Activated naive CD8-positive, alpha-beta T cell treated with anti-CD3 and anti-CD28 coated beads for 36 hours (primary cell): ENCODE results near the gene LASP1. TPM values are rescaled to one million over a fixed set of nuclear protein-coding genes. Genes with fewer than 3 reads are reported as not detected.
"Not testable (repeated sequence)": the region's sequence is repeated elsewhere in the genome, so short reads cannot be mapped to it uniquely, and the experiment has no call there.

Experiments
- DNase-seq: peaks from one replicate; pipeline ENCODE4 v3.0.0; 2021
- H3K27ac Mint-ChIP-seq: one replicate; pipeline ENCODE4 v1.8.0; 2022; ENCODE audit warnings: mild to moderate bottlenecking, moderate library complexity, mixed read lengths
- H3K27me3 Mint-ChIP-seq: one replicate; pipeline ENCODE4 v1.8.0; 2022; ENCODE audit warnings: mild to moderate bottlenecking, mixed read lengths
- H3K36me3 Mint-ChIP-seq: one replicate; pipeline ENCODE4 v1.8.0; 2021; ENCODE audit warnings: mild to moderate bottlenecking, mixed read lengths
- H3K4me1 Mint-ChIP-seq: one replicate; pipeline ENCODE4 v1.8.0; 2021; ENCODE audit warnings: mixed read lengths
- H3K4me3 Mint-ChIP-seq: one replicate; pipeline ENCODE4 v1.8.0; 2022; ENCODE audit warnings: mild to moderate bottlenecking, moderate library complexity, mixed read lengths
- H3K9me3 Mint-ChIP-seq: one replicate; pipeline ENCODE4 v1.8.0; 2022; ENCODE audit warnings: mixed read lengths
- total RNA-seq, 2 experiments: library from RNA; stranded (reverse); gene quantifications; one replicate each; pipeline ENCODE4 v1.2.3, GENCODE V29; 2021

LASP1 gene
- 100 to 1,000 TPM; 131 TPM for total RNA-seq

- Mint-ChIP-seq H3K4me1 (peaks cover 54% of the 10 kb centered on the region), H3K27ac (peak within 1 kb of the TSS; percentile 95)
- peak; percentile 95 for DNase-seq
Observed at GRCh38 chr17:38869526-38870258, at the start of gene LASP1. TSS of gene LASP1 (plus strand) at chr17:38870058. CDS start at chr17:38870190, 132 bp downstream.

DNA sequence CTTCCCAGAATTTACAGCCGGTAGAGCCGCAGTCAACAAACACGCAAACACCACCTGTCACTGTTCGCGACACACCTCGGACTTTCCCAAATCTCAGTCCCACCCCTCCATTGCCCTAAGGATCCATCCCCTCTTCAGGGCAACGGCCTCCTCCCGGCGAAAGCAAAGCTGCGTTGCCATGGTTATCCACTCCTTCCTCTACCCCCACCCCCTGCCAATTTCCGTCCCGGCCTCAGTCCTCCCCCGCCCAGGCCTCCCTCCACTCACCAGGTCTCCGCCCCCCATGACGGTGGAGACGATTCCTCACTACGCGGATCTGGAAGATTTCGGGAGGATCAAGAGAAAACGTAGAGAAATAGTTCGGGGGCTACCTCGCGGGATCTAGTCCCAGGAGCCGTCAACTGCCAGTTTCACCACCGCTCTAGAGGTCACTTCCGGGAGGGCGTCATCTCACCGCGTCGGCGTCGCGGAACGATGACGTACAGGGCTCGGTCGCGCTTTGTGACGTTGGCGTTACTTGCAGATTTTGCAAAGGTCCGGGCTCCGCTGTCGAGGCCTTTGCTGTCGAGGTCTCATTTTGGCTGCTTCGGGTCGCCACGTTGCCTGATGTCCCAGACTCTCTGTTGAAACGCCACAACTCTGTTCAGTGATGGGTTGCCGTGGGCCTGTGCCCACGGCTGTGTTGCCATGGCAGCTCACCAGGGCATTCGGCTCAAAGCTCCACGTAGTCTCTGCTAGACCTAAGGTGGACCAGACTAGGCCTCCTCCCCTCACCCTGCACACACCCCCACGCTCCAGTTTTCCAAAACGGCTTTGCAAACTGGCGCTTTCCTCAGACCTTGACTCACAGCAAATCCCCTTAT, 44.7 kb upstream of the LASP1 start, which contains the start of gene CWC25:
TSS of gene CWC25 (minus strand) at position 423 of the 863 bp plus-strand sequence. CDS start at position 285, 138 bp downstream.
- Mint-ChIP-seq H3K27ac (peak within 1 kb of the TSS; percentile 99), H3K9me3 (no peaks in the 10 kb centered on the region), H3K4me3 (peak within 1 kb of the TSS; percentile 98), H3K27me3 (no peaks in the 10 kb centered on the region), H3K36me3 (peaks cover 2% of the 10 kb centered on the region), H3K4me1 (peaks cover 19% of the 10 kb centered on the region)
- DNase-seq, result peak; percentile 94

More at GRCh38 chr17:38869526-38870258, at the start of gene LASP1:
- Mint-ChIP-seq H3K4me3 (peak within 1 kb of the TSS; percentile 98), H3K9me3 (peaks cover 2% of the 10 kb centered on the region), H3K27me3 (peaks cover 11% of the 10 kb centered on the region), H3K36me3 (peaks cover 19% of the 10 kb centered on the region)

GRCh38 chr17:38825762-38826247, 44.1 kb upstream of the LASP1 start:
- peaks cover 19% of the 10 kb centered on the region for H3K4me1 Mint-ChIP-seq
- H3K27ac Mint-ChIP-seq, result peak overlapping the region; percentile 99
- no peak for DNase-seq
- H3K36me3 Mint-ChIP-seq, result peaks cover 2% of the 10 kb centered on the region
- H3K4me3 Mint-ChIP-seq, result peak overlapping the region; percentile 98
- H3K9me3 Mint-ChIP-seq, result no peaks in the 10 kb centered on the region
- no peaks in the 10 kb centered on the region for H3K27me3 Mint-ChIP-seq

DNA sequence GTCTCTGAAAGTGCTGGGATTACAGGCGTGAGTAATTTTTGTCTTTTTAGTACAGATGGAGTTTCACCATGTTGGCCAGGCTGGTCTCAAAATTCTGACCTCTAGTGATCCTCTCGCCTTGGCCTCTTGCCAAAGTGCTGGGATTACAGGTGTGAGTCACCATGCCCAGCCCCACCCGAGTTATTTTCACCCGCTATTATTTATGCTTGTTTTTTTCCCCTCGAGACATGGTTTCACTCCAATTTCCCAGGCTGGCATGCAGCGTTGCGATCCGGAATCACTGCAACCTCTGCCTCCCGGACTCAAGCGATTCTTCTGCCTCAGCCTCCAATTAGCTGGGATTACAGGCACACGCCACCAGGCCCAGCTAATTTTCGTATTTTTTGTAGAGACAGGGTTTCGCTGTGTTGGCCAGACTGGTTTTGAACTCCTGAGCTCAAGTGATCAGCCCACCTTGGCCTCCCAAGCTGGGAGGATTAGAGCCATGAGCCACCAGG, 25.5 kb upstream of the LASP1 start:
- Mint-ChIP-seq H3K4me1 (peaks cover 6% of the 10 kb centered on the region), H3K27ac (no peak overlapping the region), H3K36me3 (peaks cover 19% of the 10 kb centered on the region), H3K9me3 (no peaks in the 10 kb centered on the region), H3K27me3 (no peaks in the 10 kb centered on the region), H3K4me3 (no peak overlapping the region)
- no peak for DNase-seq

DNA sequence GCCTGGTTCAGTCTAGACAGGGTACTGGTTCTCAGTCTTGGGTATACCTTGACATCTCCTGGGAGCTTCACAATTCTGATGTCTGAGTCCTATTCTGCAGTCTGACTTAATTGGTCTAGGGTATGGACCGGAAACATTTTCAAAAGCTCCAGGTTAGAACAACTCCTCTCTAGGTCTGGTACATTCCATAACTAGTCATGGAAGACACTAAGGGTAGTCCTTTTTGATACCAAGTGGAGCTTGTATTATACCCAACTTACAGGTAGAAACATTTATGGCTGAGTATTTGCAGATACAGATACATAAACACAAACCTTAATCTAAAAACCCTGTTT, 21.3 kb upstream of the LASP1 start:
- Mint-ChIP-seq H3K4me1 (peaks cover 29% of the 10 kb centered on the region), H3K27me3 (no peaks in the 10 kb centered on the region), H3K27ac (no peak overlapping the region), H3K9me3 (no peaks in the 10 kb centered on the region), H3K4me3 (no peak overlapping the region), H3K36me3 (peaks cover 59% of the 10 kb centered on the region)
- DNase-seq, result no peak

DNA sequence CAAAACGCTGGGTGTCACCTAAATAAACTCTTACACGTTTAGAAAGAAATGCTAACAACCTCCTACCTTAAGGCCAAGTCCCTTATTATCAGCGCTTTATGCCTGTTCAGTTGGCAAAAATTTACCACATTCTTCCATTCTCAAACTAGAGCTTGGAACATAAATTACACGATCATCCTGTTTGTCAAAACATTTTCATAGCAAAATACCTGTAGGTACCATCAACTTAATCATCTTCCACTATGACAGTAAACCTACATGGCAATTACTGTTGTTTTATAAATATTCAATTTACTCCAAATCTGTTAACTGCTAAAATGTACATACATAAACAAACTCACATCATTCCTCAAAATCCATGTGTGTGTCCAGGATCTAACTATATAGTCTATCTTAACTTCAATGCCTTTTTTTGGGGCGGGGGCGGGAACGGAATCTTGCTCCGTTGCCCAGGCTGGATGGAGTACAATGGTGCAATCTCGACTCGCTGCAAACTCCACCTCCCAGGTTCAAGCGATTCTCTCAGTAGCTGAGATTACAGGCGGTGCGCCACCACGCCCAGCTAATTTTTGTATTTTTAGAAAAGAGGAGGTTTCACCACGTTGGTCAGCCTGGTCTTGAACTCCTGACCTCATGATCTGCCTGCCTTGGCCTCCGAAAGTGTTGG, 20.8 kb upstream of the LASP1 start:
- peak overlapping the region; percentile 68 for H3K27ac Mint-ChIP-seq
- H3K27me3 Mint-ChIP-seq, result no peaks in the 10 kb centered on the region
- H3K4me3 Mint-ChIP-seq, result peak overlapping the region; percentile 54
- H3K9me3 Mint-ChIP-seq, result no peaks in the 10 kb centered on the region
- peaks cover 31% of the 10 kb centered on the region for H3K4me1 Mint-ChIP-seq
- DNase-seq, result no peak
- H3K36me3 Mint-ChIP-seq, result peaks cover 61% of the 10 kb centered on the region

DNA sequence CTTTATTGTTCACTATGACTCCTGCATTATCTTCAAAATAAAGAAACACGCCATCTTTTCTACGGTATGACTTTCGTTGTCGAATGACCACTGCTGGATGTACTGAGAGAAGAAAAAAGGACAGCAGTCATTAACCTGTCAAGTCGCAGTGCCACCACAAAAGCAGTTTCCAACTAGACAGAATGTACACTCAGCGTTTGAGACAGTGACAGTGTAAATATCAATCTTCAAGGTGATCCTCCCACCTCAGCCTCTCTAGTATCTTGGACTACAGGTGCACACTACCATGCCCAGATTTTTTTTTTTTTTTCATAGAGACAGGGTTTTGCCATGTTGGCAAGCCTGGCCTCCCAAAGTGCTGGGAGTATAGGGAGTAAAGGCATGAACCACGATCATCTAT, 19.5 kb upstream of the LASP1 start:
- peaks cover 37% of the 10 kb centered on the region for H3K4me1 Mint-ChIP-seq
- peak overlapping the region; percentile 98 for H3K4me3 Mint-ChIP-seq
- peaks cover 61% of the 10 kb centered on the region for H3K36me3 Mint-ChIP-seq
- no peak for DNase-seq
- H3K27me3 Mint-ChIP-seq, result no peaks in the 10 kb centered on the region
- H3K9me3 Mint-ChIP-seq, result no peaks in the 10 kb centered on the region
- H3K27ac Mint-ChIP-seq, result peak overlapping the region; percentile 71

- peaks cover 59% of the 10 kb centered on the region for H3K36me3 Mint-ChIP-seq
- peaks cover 38% of the 10 kb centered on the region for H3K4me1 Mint-ChIP-seq
- no peak for DNase-seq
- H3K27ac Mint-ChIP-seq, result peak overlapping the region; percentile 96
- H3K27me3 Mint-ChIP-seq, result no peaks in the 10 kb centered on the region
- peak overlapping the region; percentile 98 for H3K4me3 Mint-ChIP-seq
- H3K9me3 Mint-ChIP-seq, result no peaks in the 10 kb centered on the region
Observed at GRCh38 chr17:38851434-38851833, 18.4 kb upstream of the LASP1 start.

- Mint-ChIP-seq H3K9me3 (no peaks in the 10 kb centered on the region), H3K4me3 (peak overlapping the region; percentile 98), H3K27ac (peak overlapping the region; percentile 96), H3K4me1 (peaks cover 38% of the 10 kb centered on the region), H3K36me3 (peaks cover 53% of the 10 kb centered on the region), H3K27me3 (no peaks in the 10 kb centered on the region)
- no peak for DNase-seq
Observed at GRCh38 chr17:38852771-38853291, 17.0 kb upstream of the LASP1 start.

- peaks cover 38% of the 10 kb centered on the region for H3K4me1 Mint-ChIP-seq
- DNase-seq, result peak; percentile 88
- H3K27ac Mint-ChIP-seq, result peak within 1 kb of the TSS; percentile 96
- H3K36me3 Mint-ChIP-seq, result peaks cover 49% of the 10 kb centered on the region
- H3K9me3 Mint-ChIP-seq, result no peaks in the 10 kb centered on the region
- H3K4me3 Mint-ChIP-seq, result peak within 1 kb of the TSS; percentile 98
- no peaks in the 10 kb centered on the region for H3K27me3 Mint-ChIP-seq
Observed at GRCh38 chr17:38853292-38854219, 16.3 kb upstream of the LASP1 start, which contains the start of gene RPL23. TSS of gene RPL23 (minus strand) at chr17:38853721. CDS start at chr17:38853710, 11 bp downstream.

- peaks cover 27% of the 10 kb centered on the region for H3K4me1 Mint-ChIP-seq
- not testable (repeated sequence) for H3K9me3 Mint-ChIP-seq, DNase-seq, H3K27me3 Mint-ChIP-seq
- H3K4me3 Mint-ChIP-seq, result peak overlapping the region; percentile 32
- H3K36me3 Mint-ChIP-seq, result peaks cover 35% of the 10 kb centered on the region
- H3K27ac Mint-ChIP-seq, result peak overlapping the region; percentile 96
Observed at GRCh38 chr17:38855101-38855714, 14.7 kb upstream of the LASP1 start.

- H3K27ac Mint-ChIP-seq, result no peak overlapping the region
- H3K9me3 Mint-ChIP-seq, result peaks cover under 1% of the 10 kb centered on the region
- peaks cover 14% of the 10 kb centered on the region for H3K36me3 Mint-ChIP-seq
- no peak overlapping the region for H3K4me3 Mint-ChIP-seq
- H3K4me1 Mint-ChIP-seq, result peaks cover 14% of the 10 kb centered on the region
- H3K27me3 Mint-ChIP-seq, result no peaks in the 10 kb centered on the region
- no peak for DNase-seq
Observed at GRCh38 chr17:38857271-38857670, 12.6 kb upstream of the LASP1 start.

GRCh38 chr17:38861399-38861843, 8.4 kb upstream of the LASP1 start:
- peaks cover 4% of the 10 kb centered on the region for H3K4me1 Mint-ChIP-seq
- peak overlapping the region; percentile 66 for H3K27ac Mint-ChIP-seq
- no peaks in the 10 kb centered on the region for H3K27me3 Mint-ChIP-seq
- no peak for DNase-seq
- H3K4me3 Mint-ChIP-seq, result no peak overlapping the region
- H3K9me3 Mint-ChIP-seq, result peaks cover 1% of the 10 kb centered on the region
- no peaks in the 10 kb centered on the region for H3K36me3 Mint-ChIP-seq
